Activated T-cell treated with anti-CD3 and anti-CD28 coated beads, Interleukin-2, amount 50 U/mL, for 24 hours (primary cell): Measurements from ENCODE around the gene CLOCK.
A peak's percentile ranks its signal among the peaks of the same experiment; 100 is the strongest.

Experiments used
- DNase-seq: peaks from one replicate; pipeline ENCODE4 v3.0.0-alpha.2; 2020
- H3K27ac Mint-ChIP-seq: 2 replicates; pipeline ENCODE4 v1.8.0; 2020; ENCODE audit warnings: mild to moderate bottlenecking, mixed read lengths
- H3K27me3 Mint-ChIP-seq: 2 replicates; pipeline ENCODE4 v1.8.0; 2020; ENCODE audit warnings: mixed read lengths
- H3K36me3 Mint-ChIP-seq: 2 replicates; pipeline ENCODE4 v1.8.0; 2020; ENCODE audit warnings: low read depth, mixed read lengths
- H3K4me1 Mint-ChIP-seq: 2 replicates; pipeline ENCODE4 v1.8.0; 2020; ENCODE audit warnings: low read depth, mixed read lengths
- H3K4me3 Mint-ChIP-seq: 2 replicates; pipeline ENCODE4 v1.8.0; 2020; ENCODE audit warnings: mild to moderate bottlenecking, moderate library complexity, mixed read lengths
- H3K9me3 Mint-ChIP-seq: 2 replicates; pipeline ENCODE4 v1.8.0; 2020; ENCODE audit warnings: mixed read lengths

CLOCK gene

DNA sequence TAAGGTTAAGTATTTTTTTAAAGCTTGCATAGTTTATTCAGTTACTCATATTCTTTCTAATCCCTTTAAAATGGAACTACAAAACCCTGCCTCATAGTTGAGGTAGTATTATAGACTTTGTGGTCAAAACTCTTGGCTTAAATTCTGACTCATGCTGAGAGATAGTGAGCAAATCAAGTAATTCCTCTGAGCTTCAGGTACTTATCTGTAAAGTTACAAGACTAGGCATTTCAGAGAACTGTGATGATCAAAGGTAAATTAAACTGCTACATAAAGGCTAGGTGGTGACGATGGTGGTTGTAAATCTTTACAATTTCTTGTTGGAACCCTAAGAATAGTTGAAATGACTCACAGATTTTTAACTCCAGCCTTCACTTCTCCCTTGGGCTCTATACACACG, 3.2 kb upstream of the CLOCK start:
- H3K9me3 Mint-ChIP-seq = no peaks in the 10 kb centered on the region
- peak overlapping the region; percentile 58 for H3K27ac Mint-ChIP-seq
- no peak for DNase-seq
- no peak overlapping the region for H3K4me3 Mint-ChIP-seq
- H3K4me1 Mint-ChIP-seq = peaks cover 36% of the 10 kb centered on the region
- peaks cover 2% of the 10 kb centered on the region for H3K36me3 Mint-ChIP-seq
- H3K27me3 Mint-ChIP-seq = peaks cover 18% of the 10 kb centered on the region

DNA sequence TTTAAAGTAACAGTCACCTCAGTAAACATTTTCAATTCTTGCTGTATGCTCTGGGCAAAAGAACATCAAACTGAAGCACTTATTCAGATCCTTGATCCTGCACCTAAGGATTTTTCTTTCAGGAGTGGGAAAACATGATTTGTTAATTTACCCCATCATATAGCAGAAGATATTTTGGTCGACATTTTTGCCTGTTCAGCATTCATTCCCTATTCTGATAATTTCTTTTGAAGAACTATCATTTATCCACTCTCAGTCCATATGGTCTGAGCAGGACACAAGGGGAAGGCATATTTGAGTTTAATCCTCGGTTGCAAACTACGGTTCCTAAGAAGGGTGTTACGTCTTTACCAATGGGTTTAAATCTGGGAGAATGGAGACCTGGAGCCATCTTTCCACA, 1.2 kb upstream of the CLOCK start:
- Mint-ChIP-seq H3K4me1 (peaks cover 52% of the 10 kb centered on the region), H3K27ac (no peak overlapping the region), H3K4me3 (peak overlapping the region; percentile 87), H3K36me3 (peaks cover 2% of the 10 kb centered on the region), H3K9me3 (no peaks in the 10 kb centered on the region), H3K27me3 (peaks cover 14% of the 10 kb centered on the region)
- no peak for DNase-seq

DNA sequence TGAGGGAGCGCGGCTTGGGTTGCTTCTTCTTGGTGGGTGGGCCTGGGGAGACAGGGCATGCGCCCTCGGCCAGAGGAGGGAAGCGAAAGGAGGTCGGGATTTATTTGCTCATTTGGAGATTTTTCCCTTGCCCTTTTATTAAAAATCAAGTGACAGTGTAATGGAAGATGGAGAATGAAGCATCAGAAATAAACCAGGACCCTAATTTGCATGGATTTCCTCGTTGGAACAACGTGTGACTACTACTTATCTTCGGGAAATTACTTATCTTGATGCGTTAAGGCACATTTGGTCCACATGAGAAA, 709 bp upstream of the CLOCK start:
- H3K36me3 Mint-ChIP-seq = peaks cover 2% of the 10 kb centered on the region

DNA sequence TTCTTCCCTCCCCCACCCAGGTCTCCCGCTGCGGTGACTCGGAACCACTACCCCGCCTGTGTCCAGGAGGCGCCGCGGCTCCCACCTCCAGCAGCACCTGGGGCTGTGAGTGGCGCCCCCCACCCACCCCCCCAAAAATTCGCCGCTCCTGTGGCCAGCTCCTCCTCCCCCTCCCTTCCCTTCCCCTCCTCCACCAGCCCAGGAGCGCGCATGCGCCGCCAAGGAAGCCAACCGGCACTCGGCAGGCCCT, 278 bp downstream of the CLOCK start:
- no peaks in the 10 kb centered on the region for H3K9me3 Mint-ChIP-seq

More for the DNA sequence above, 709 bp upstream of the CLOCK start:
- Mint-ChIP-seq H3K9me3 (no peaks in the 10 kb centered on the region), H3K27me3 (peaks cover 9% of the 10 kb centered on the region), H3K27ac (peak overlapping the region; percentile 94), H3K4me3 (peak overlapping the region; percentile 87), H3K4me1 (peaks cover 54% of the 10 kb centered on the region)
- no peak for DNase-seq

DNA sequence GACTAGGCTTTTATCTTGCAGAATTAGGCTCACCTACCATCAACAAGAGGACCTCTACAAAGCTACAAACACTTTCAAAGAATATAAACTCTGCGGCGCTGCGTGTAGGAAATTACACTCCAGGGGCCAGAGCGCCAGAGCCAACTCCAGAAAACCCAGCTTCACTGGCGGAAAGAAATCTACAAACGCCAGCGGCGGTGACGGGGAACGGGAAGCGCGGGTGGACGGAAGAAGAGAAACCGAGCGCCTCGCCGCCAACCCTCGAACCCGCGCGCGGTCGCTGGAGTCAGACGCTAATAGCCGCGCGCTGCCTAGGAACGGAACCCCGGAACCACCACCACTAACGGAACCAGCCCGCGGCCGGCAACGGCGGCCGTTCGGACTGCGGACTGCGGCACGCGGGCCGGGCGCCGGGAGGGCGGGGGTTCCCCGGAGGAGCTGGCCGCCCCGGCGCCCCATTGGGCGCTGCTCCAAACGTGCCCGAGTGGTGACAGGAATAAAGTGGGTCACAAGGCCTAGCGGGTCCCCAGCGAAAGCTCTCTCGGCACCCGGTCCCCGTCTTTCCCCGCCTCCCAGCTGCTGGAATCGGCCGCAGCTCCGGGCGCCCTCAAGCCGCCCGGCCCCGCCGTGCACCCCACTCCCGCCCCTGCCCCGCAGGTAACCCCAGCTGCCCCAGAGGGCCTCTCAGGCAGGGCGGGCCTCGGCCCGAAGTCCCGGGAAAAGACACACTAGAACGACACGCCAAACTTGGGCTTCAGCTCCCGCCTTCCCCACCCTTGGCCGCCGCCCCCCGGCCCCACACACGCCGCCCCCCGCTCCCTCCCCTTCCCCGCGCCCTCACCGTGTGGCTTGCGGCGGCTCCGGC, 836 bp downstream of the CLOCK start:
- peak overlapping the region; percentile 88 for H3K27ac Mint-ChIP-seq
- H3K27me3 Mint-ChIP-seq = peaks cover 3% of the 10 kb centered on the region
- peaks cover 63% of the 10 kb centered on the region for H3K4me1 Mint-ChIP-seq
- peak; percentile 82 for DNase-seq
- H3K36me3 Mint-ChIP-seq = peaks cover 2% of the 10 kb centered on the region
- H3K9me3 Mint-ChIP-seq = no peaks in the 10 kb centered on the region
- peak overlapping the region; percentile 87 for H3K4me3 Mint-ChIP-seq

More for the DNA sequence above, 278 bp downstream of the CLOCK start:
- DNase-seq = no peak
- Mint-ChIP-seq H3K4me1 (peaks cover 60% of the 10 kb centered on the region), H3K4me3 (peak overlapping the region; percentile 87), H3K36me3 (peaks cover 2% of the 10 kb centered on the region), H3K27me3 (peaks cover 3% of the 10 kb centered on the region), H3K27ac (peak overlapping the region; percentile 73)

DNA sequence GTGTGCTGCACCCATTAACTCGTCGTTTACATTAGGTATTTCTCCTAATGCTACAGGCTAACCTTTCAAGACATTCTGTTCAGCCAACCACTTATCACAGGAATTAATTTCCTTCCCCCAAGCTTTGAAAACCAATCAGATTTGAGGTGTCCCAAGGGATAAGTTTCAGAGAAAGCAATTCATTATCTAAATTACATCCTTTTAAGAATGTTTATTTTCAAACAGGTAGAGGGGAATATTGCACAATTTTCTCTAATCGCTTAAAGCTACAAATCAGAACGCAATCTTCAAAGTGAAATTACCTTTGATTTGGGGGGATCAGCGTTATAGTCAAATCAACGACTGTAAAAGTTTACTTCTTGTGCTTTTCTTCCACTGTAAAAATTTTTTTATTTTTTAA, 1.6 kb downstream of the CLOCK start:
- Mint-ChIP-seq H3K4me1 (peaks cover 62% of the 10 kb centered on the region), H3K36me3 (peaks cover 6% of the 10 kb centered on the region), H3K9me3 (no peaks in the 10 kb centered on the region), H3K27ac (peak overlapping the region; percentile 88), H3K27me3 (peaks cover 3% of the 10 kb centered on the region), H3K4me3 (peak overlapping the region; percentile 87)
- DNase-seq = no peak

DNA sequence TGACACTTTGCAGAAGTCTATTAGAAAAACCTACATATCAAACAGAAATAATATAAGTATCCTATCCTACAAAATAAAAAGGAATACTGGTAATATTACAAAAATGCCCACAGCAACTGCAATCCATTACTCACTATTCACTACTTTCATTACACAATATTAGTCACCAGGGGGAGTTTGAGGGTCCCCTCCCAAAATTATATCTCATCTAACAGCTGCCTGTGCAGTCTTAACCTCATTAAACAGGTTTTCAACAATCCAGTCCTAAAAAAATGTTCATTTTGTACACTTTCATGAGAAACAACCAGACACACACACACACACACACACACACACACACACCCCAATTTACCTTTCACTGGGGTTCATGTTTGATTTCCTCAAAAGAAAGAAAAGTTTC, 2.9 kb downstream of the CLOCK start:
- Mint-ChIP-seq H3K27me3 (peaks cover 3% of the 10 kb centered on the region), H3K4me1 (peaks cover 57% of the 10 kb centered on the region), H3K4me3 (no peak overlapping the region), H3K36me3 (peaks cover 6% of the 10 kb centered on the region), H3K27ac (no peak overlapping the region), H3K9me3 (no peaks in the 10 kb centered on the region)
- no peak for DNase-seq

DNA sequence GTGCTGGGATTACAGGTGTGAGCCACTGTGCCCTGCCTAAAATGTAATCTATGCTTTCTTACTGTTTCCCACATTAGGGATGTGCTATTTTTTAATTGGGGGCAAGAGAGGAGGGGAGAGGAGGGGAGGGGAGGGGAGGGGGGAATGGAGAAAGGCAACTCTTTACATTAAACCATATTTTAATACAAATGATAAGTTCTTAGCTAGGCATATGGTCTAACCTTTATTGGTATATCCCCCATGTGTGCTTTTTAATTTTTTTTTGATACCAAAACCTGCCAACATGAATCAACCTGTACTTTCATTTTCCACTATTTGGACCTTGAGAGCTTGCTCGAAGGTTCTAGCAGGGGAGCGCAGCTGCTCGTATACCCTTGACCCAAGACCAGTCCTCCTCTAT, 6.4 kb downstream of the CLOCK start:
- DNase-seq = no peak
- no peak overlapping the region for H3K27ac Mint-ChIP-seq
- H3K9me3 Mint-ChIP-seq = no peaks in the 10 kb centered on the region
- no peaks in the 10 kb centered on the region for H3K27me3 Mint-ChIP-seq
- peaks cover 53% of the 10 kb centered on the region for H3K4me1 Mint-ChIP-seq
- H3K4me3 Mint-ChIP-seq = no peak overlapping the region
- H3K36me3 Mint-ChIP-seq = peaks cover 10% of the 10 kb centered on the region

DNA sequence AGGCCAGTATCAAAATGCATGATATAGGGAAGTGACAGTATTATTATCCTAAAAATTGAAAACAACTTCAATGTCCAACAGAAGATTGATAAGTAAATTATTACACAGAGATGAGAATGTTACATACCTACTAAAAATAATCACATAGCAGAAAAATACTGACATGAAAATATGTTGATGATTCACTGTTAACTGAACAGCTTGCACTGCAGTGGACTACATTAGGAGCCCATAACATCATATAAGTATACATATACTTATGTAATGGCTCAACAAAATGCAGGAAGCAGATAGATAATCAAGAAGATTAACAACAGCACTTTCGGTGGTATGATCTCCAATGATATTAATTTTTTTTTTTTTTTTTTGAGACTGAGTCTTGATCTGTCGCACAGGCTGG, 7.1 kb downstream of the CLOCK start:
- no peaks in the 10 kb centered on the region for H3K27me3 Mint-ChIP-seq
- H3K27ac Mint-ChIP-seq = no peak overlapping the region
- H3K4me1 Mint-ChIP-seq = peaks cover 48% of the 10 kb centered on the region
- H3K36me3 Mint-ChIP-seq = peaks cover 15% of the 10 kb centered on the region
- no peaks in the 10 kb centered on the region for H3K9me3 Mint-ChIP-seq
- no peak for DNase-seq
- H3K4me3 Mint-ChIP-seq = no peak overlapping the region

DNA sequence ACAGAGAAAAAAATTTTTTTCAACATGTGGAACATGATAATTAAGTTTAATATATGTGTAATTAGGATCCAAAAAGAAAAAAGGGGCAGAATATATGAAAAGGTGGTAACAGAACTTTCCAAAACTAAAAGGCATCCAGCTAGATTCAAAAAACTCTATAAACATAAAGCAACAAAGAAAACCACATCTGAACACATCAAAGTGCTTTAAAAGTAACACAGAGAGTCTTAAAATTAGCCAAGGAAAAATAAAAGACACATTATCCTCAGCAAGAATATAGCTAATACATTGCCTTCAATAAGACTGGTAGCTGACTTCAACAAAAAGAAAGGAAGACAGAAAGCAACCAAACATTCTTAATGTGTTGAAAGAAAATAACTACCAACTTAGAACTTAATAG, 8.2 kb downstream of the CLOCK start:
- Mint-ChIP-seq H3K36me3 (peaks cover 26% of the 10 kb centered on the region), H3K9me3 (peaks cover 4% of the 10 kb centered on the region), H3K4me3 (no peak overlapping the region), H3K27me3 (no peaks in the 10 kb centered on the region), H3K27ac (no peak overlapping the region), H3K4me1 (peaks cover 37% of the 10 kb centered on the region)
- DNase-seq = no peak

DNA sequence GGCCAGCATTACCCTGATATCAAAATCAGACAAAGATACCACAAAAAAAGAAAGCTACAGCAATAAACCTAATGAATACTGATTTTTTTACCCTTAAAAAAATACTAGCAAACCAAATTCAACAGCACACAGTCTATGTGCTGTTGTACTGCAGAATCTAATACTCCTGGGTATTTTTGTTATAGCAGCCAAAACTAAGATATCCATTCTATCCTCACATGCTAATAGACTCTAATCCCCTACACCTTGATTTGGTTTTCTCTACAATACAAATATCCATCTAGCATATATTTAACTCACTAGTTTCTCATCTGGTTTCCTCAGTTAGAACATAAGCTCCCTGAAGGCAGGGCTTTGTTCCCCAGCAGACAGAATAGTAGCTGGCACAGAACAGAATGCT, 12.4 kb downstream of the CLOCK start:
- peaks cover 58% of the 10 kb centered on the region for H3K36me3 Mint-ChIP-seq
- no peak overlapping the region for H3K4me3 Mint-ChIP-seq
- H3K9me3 Mint-ChIP-seq = peaks cover 17% of the 10 kb centered on the region
- H3K27ac Mint-ChIP-seq = no peak overlapping the region
- DNase-seq = no peak
- H3K27me3 Mint-ChIP-seq = no peaks in the 10 kb centered on the region
- H3K4me1 Mint-ChIP-seq = peaks cover 17% of the 10 kb centered on the region

DNA sequence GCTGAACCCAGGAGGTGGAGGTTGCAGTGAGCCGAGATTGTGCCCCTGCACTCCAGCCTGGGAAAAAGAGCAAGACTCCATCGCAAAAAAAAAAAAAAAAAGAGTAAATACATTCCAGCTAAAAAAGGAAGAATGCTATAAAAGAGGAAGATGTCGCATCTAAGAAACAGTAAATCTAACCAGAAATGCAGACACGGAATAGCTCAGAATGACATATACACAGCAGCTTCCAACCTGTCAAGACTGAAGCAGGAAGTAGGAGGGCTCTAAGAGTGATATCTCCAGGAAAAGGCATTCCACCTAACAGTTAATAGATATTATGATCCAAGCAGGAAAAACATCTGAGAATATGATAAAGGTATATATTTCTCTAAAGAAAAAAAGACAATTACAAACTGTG, 16.0 kb downstream of the CLOCK start:
- Mint-ChIP-seq H3K4me1 (peaks cover 11% of the 10 kb centered on the region), H3K27ac (no peak overlapping the region), H3K9me3 (peaks cover 17% of the 10 kb centered on the region), H3K36me3 (peaks cover 63% of the 10 kb centered on the region), H3K27me3 (no peaks in the 10 kb centered on the region), H3K4me3 (no peak overlapping the region)
- DNase-seq = no peak

DNA sequence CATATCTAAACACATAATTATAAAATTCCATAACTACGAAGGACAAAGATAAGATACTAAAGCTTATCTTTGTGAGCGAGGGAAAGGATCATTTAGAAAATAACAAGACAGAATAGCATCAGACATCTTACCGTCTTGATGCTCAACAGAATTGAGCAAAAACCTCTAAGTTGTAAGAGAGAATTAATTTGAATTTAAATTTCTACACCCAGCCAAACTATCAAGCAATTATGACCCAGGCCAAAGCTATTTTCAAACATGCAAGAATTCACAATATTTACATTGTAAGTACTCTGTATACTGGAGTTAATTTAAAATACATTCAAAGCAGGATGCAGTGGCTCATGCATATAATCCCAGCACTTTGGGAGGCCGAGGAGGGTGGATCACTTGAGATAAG, 16.5 kb downstream of the CLOCK start:
- DNase-seq = no peak
- H3K9me3 Mint-ChIP-seq = peaks cover 17% of the 10 kb centered on the region
- H3K36me3 Mint-ChIP-seq = peaks cover 63% of the 10 kb centered on the region
- no peak overlapping the region for H3K4me3 Mint-ChIP-seq
- no peak overlapping the region for H3K27ac Mint-ChIP-seq
- peaks cover 11% of the 10 kb centered on the region for H3K4me1 Mint-ChIP-seq
- no peaks in the 10 kb centered on the region for H3K27me3 Mint-ChIP-seq

DNA sequence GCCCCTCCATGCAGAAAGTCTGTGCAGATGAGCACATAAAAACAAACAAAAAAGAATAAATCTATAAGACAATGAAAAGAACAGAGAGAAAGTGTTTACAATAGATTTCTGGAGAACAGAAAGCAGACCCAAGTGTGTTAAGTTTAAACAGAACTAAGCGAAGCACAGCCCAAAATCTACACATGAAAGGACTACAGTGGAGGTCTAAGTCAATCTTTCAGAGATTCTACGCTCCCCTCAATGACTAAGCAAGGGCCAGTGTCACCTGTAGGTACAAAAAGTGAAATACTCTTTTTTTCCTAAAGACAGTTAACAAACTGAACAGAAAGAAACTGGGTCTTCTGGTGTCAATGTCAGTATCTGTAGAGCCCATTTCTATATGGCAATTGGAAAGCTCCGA, 18.2 kb downstream of the CLOCK start:
- H3K27ac Mint-ChIP-seq = no peak overlapping the region
- no peaks in the 10 kb centered on the region for H3K27me3 Mint-ChIP-seq
- peaks cover 13% of the 10 kb centered on the region for H3K9me3 Mint-ChIP-seq
- no peak for DNase-seq
- peaks cover 51% of the 10 kb centered on the region for H3K36me3 Mint-ChIP-seq
- no peak overlapping the region for H3K4me3 Mint-ChIP-seq
- H3K4me1 Mint-ChIP-seq = peaks cover 17% of the 10 kb centered on the region

DNA sequence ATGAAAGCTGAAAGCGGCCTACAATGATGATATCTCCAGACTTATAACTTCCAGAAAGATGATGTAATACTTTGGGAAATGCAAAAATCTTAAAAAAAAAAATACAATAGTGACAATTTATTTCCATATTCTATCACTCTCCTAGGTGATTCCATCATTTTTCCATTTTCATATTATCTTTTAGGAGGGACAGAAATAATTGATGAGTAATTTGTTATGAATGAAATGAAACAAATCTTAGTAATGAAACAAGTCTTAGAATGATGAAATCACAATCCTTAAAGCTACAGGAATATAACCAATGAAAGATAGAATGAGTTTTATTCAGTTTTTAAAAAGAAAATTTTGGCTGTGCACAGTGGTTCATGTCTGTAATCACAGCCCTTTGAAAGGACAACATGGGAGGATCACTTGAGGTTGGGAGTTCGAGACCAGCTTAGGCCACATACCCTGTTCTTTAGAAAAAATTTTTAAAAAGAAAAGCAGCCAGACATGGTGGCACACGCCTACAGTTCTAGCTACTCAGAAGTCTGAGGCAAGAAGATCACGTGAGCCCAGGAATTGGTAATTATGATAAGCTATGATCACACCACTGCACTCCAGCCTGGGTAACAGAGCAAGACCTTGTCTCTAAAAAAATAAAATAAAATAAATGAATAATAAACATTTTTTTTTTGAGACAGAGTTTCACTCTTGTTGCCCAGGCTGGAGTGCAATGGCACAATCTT, 21.7 kb downstream of the CLOCK start:
- no peak for DNase-seq
- H3K4me1 Mint-ChIP-seq = peaks cover 20% of the 10 kb centered on the region
- no peak overlapping the region for H3K27ac Mint-ChIP-seq
- no peaks in the 10 kb centered on the region for H3K27me3 Mint-ChIP-seq
- H3K4me3 Mint-ChIP-seq = no peak overlapping the region
- peaks cover 5% of the 10 kb centered on the region for H3K9me3 Mint-ChIP-seq
- H3K36me3 Mint-ChIP-seq = peaks cover 27% of the 10 kb centered on the region
